Thyroid gland (tissue), 4 donors: ENCODE measurements around the gene ABHD3. TPM values are rescaled to one million over a fixed set of nuclear protein-coding genes. Genes with fewer than 3 reads are reported as not detected.
"Not testable (repeated sequence)": the region's sequence is repeated elsewhere in the genome, so short reads cannot be mapped to it uniquely, and the experiment has no call there.

Source experiments
- DNase-seq, 2 donors: peaks; one replicate each; pipeline ENCODE4 v3.0.0-alpha.2; 2019
- H3K27ac ChIP-seq, 3 donors: fragments of 200-600 bp; sonication (generic); 1 replicate in 2 of 3; 2 replicates in 1 of 3; pipeline ENCODE4 v1.5.1; 2016 to 2019; ENCODE audit warnings: mild to moderate bottlenecking in 1 of 3, moderate library complexity in 1 of 3
- H3K27me3 ChIP-seq: fragments of 200-600 bp; sonication (generic); one replicate; pipeline ENCODE4 v1.5.1; 2019
- H3K36me3 ChIP-seq, 2 donors: fragments of 200-600 bp; sonication (generic); one replicate each; pipeline ENCODE4 v1.5.1; 2016 to 2019
- H3K4me1 ChIP-seq, 2 donors: fragments of 200-600 bp; sonication (generic); one replicate each; pipeline ENCODE4 v1.5.1; 2017 to 2019
- H3K4me3 ChIP-seq, 3 donors: fragments of 200-600 bp; sonication (generic); replicated peaks in 1 of 3; 1 replicate in 2 of 3; 2 replicates in 1 of 3; pipeline ENCODE4 v1.5.1; 2016; ENCODE audit warnings: mild to moderate bottlenecking in 1 of 3
- H3K9me3 ChIP-seq: fragments of 200-600 bp; sonication (generic); one replicate; pipeline ENCODE4 v1.5.1; 2017
- CTCF ChIP-seq, 6 experiments: fragments of 200-600 bp in 3 of 6; fragments of 450-650 bp in 3 of 6; sonication (generic) in 3 of 6; IDR thresholded peaks; one replicate each; pipeline ENCODE4 v1.5.1; 2016 to 2019; ENCODE audit warnings: antibody characterized with exemption in 6 of 6, mild to moderate bottlenecking in 2 of 6, inconsistent platforms in 1 of 6, moderate library complexity in 1 of 6
- POLR2A ChIP-seq, 2 donors: fragments of 450-650 bp; IDR thresholded peaks; one replicate each; pipeline ENCODE4 v1.6.1; 2017; ENCODE audit warnings: antibody characterized with exemption in 2 of 2, mild to moderate bottlenecking in 2 of 2, moderate library complexity in 1 of 2
- WGBS, 2 donors: methylation state at CpG; one replicate each; pipeline ENCODE4 v1.1.5; 2017; 5-methylcytosine and 5-hydroxymethylcytosine counted together
- intact Hi-C: fragments of 100-400 bp; cut with DNase I; formaldehyde crosslinking; loops from one replicate; pipeline ENCODE4 v1.15.1; 2023
- total RNA-seq, 4 donors: library from RNA; depleted of rRNA; stranded (reverse); fragments of >200 nt; gene quantifications; one replicate each; pipeline ENCODE4 v1.2.3, GENCODE V29; 2016

Gene ABHD3
- total RNA-seq, 4 donors from 2014 or later, result 17.6 to 28.2 (median 24.5) TPM

- WGBS, 2 donors, result 0 to 1% methylated on average over 32 to 36 of the region's 76 CpGs
- intact Hi-C loops, result no loop called here
- TF ChIP-seq CTCF (IDR thresholded peaks at IDR 0.05) (peak in 1 of 6 experiments; percentile 10), POLR2A (IDR thresholded peaks at IDR 0.05) (peak; percentile 47 to 81)
- Histone ChIP-seq H3K9me3 (no peaks in the 10 kb centered on the region), H3K4me1 (peaks cover 15 to 33% of the 10 kb centered on the region in 2 donors), H3K4me3 (peak within 1 kb of the TSS; percentile 81 to 97 (median 91)), H3K36me3 (no peaks in the 10 kb centered on the region), H3K27me3 (no peaks in the 10 kb centered on the region), H3K27ac (peak within 1 kb of the TSS; percentile 94 to 99 (median 97))
- peak; percentile 99 to 100 for DNase-seq
Observed at GRCh38 chr18:21740538-21741311, 36.2 kb upstream of the ABHD3 start, which contains the start of gene MIB1. Gene MIB1 (plus strand): TSS chr18:21740792. CDS start chr18:21741584, 792 bp downstream.

DNA sequence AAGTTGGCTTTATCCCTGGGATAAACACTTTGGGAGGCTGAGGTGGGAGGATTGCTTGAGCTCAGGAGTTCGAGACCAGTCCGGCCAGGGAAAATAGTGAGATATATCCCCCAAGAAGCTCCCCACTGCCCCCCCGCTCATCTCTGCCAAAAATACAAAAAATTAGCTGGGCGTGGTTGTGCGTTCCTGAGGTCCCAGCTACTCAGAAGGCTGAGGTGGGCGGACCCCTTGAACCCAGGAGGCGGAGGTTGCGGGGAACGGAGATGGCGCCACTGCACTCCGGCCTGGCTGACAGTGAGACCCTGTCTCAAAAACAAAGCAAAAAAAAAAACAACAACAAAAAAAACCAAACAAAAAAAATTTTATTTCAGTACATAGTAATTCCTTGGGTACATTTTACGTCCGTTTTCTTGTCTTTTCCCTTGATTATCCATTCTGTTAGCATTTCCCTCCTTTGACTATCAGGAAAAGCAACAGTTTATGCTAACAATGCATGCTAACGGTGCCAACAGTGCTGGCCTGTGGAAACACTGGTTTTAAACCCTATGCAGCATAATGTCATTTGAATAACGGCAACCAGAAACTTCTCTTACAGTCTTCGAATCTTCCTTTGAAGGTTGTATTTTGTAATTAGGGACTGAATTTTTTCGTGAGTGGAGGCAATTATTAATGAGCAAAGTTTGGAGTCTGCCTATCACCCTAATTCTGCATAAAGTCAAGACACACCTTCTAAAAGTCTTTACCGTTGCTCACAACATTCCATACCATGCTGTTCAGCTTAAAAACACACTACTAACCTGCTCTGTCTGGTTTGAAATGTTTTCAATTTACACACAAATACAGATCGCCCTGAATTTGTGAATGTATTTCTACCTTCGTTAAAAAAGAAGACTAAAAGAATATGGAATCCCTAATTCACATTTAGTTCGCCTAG, 35.3 kb upstream of the ABHD3 start:
- Histone ChIP-seq H3K4me3 (peak overlapping the region in 2 of 3 donors; percentile 4 to 17), H3K4me1 (peaks cover 12 to 28% of the 10 kb centered on the region in 2 donors), H3K27me3 (no peaks in the 10 kb centered on the region), H3K9me3 (no peaks in the 10 kb centered on the region), H3K36me3 (no peaks in the 10 kb centered on the region), H3K27ac (peak overlapping the region in 2 of 3 donors; percentile 35 to 97)
- peak in 1 of 2 donors; percentile 14 for DNase-seq
- intact Hi-C loops, result no loop called here
- WGBS, 2 donors, result 52 to 60% methylated on average over 21 of the region's 21 CpGs
- TF ChIP-seq CTCF (IDR thresholded peaks at IDR 0.05) (no peak), POLR2A (IDR thresholded peaks at IDR 0.05) (no peak)

DNA sequence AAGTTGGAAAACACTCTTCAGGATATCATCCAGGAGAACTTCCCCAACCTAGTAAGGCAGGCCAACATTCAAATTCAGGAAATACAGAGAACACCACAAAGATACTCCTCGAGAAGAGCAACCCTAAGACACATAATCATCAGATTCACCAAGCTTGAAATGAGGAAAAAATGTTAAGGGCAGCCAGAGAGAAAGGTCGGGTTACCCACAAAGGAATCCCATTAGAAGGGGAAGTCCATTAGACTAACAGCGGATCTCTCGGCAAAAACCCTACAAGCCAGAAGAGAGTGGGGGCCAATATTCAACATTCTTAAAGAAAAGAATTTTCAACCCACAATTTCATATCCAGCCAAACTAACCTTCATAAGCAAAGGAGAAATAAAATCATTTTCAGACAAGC, 32.4 kb upstream of the ABHD3 start:
- H3K27ac ChIP-seq, H3K27me3 ChIP-seq, H3K36me3 ChIP-seq, H3K9me3 ChIP-seq, intact Hi-C loops, H3K4me3 ChIP-seq, H3K4me1 ChIP-seq, DNase-seq: not testable (repeated sequence)
- 93 to 98% methylated on average over 4 of the region's 4 CpGs for WGBS, 2 donors

GRCh38 chr18:21735452-21736015, 31.0 kb upstream of the ABHD3 start:
- TF ChIP-seq CTCF (IDR thresholded peaks at IDR 0.05) (no peak), POLR2A (IDR thresholded peaks at IDR 0.05) (no peak)
- 54 to 67% methylated on average over 6 of the region's 12 CpGs for WGBS, 2 donors
- Histone ChIP-seq H3K9me3 (no peaks in the 10 kb centered on the region), H3K4me1 (peaks cover 0 to 6% of the 10 kb centered on the region in 2 donors), H3K27ac (no peak overlapping the region), H3K36me3 (no peaks in the 10 kb centered on the region), H3K4me3 (no peak overlapping the region), H3K27me3 (no peaks in the 10 kb centered on the region)
- intact Hi-C loops, result no loop called here
- no peak for DNase-seq

- 93 to 94% methylated on average over 5 of the region's 5 CpGs for WGBS, 2 donors
- Histone ChIP-seq H3K27ac (no peak overlapping the region), H3K36me3 (no peaks in the 10 kb centered on the region), H3K9me3 (no peaks in the 10 kb centered on the region), H3K4me1 (no peaks in the 10 kb centered on the region), H3K27me3 (no peaks in the 10 kb centered on the region), H3K4me3 (no peak overlapping the region)
- intact Hi-C loops, result no loop called here
- TF ChIP-seq POLR2A (IDR thresholded peaks at IDR 0.05), result no peak
- TF ChIP-seq CTCF (IDR thresholded peaks at IDR 0.05), result no peak
- DNase-seq, result no peak
Observed at GRCh38 chr18:21733011-21733410, 28.4 kb upstream of the ABHD3 start.
